GM12878 (cell line): ENCODE measurements around the gene DISC1. TPM values are rescaled to one million over a fixed set of nuclear protein-coding genes. Genes with fewer than 3 reads are reported as not detected.
"Not testable (repeated sequence)": the region's sequence is repeated elsewhere in the genome, so short reads cannot be mapped to it uniquely, and the experiment has no call there.

ENCODE experiments used
- ATAC-seq: fragments of 200-7000 bp; cut with Tn5 transposase; 3 replicates; pipeline ENCODE4 v1.9.1; 2020; ENCODE audit warnings: mild to moderate bottlenecking, moderate library complexity
- BruUV-seq: library from RNA; stranded (reverse); fragments of 400-500 nt; replicated peaks from 2 replicates; lab custom pipeline; 2021; lab: Mats Ljungman, UMichigan
- CTCF ChIA-PET: fragments of 300-600 bp; sonication (Branson Sonifier 250); formaldehyde crosslinking; extraction: SDS; loops from one replicate; lab custom pipeline; 2021; ENCODE audit warnings: inconsistent platforms; lab: Yijun Ruan, JAX
- POLR2A ChIA-PET: fragments of 350-600 bp; formaldehyde crosslinking; extraction: SDS; loops from one replicate; lab custom pipeline; 2021; ENCODE audit warnings: inconsistent platforms; lab: Charles Lee
- RAD21 ChIA-PET: fragments of 300-600 bp; sonication (Branson Sonifier 250); formaldehyde crosslinking; loops from one replicate; lab custom pipeline; 2023; ENCODE audit warnings: antibody characterized with exemption; ENCODE audit not compliant: unreplicated experiment; lab: Charles Lee
- SMC1A ChIA-PET: fragments of 300-600 bp; sonication (Branson Sonifier 250); formaldehyde crosslinking; loops from one replicate; lab custom pipeline; 2023; ENCODE audit not compliant: unreplicated experiment, uncharacterized antibody; lab: Charles Lee
- DNase-seq: peaks from one replicate; pipeline ENCODE4 v3.0.0-alpha.2; 2011; ENCODE audit warnings: low read depth, low spot score
- FAIRE-seq: peaks from 3 replicates; lab custom pipeline; 2011; peaks lifted over from hg19 to GRCh38; lab: Jason Lieb, UNC
- H2AFZ ChIP-seq: 2 replicates; pipeline ENCODE4 v1.6.0; 2011; ENCODE audit warnings: low read depth, low read length, control low read depth; ENCODE audit not compliant: control insufficient read depth
- H3K27ac ChIP-seq: 2 replicates; pipeline ENCODE4 v1.5.1; 2011; ENCODE audit warnings: control low read depth; ENCODE audit not compliant: control insufficient read depth, insufficient read depth
- H3K27me3 ChIP-seq, 2 experiments: replicated peaks in 1 of 2; 2 replicates each; pipeline versions ENCODE4 v1.6.0 to v1.6.1; 2011; ENCODE audit warnings: low read length in 1 of 2; ENCODE audit not compliant: control insufficient read depth in 2 of 2, insufficient read depth in 2 of 2
- H3K36me3 ChIP-seq, 2 experiments: 2 replicates each; pipeline ENCODE4 v1.5.1; 2011; ENCODE audit warnings: low read length in 1 of 2; ENCODE audit not compliant: control insufficient read depth in 2 of 2, insufficient read depth in 2 of 2
- H3K4me1 ChIP-seq: 2 replicates; pipeline ENCODE4 v1.6.1; 2011; ENCODE audit warnings: mild to moderate bottlenecking, low read length, moderate library complexity, mixed read lengths; ENCODE audit not compliant: control insufficient read depth, insufficient read depth
- H3K4me2 ChIP-seq: 2 replicates; pipeline ENCODE4 v1.6.0; 2011; ENCODE audit warnings: control low read depth; ENCODE audit not compliant: control insufficient read depth, insufficient read depth
- H3K4me3 ChIP-seq: fragments of 200-600 bp; sonication (generic); 2 replicates; pipeline ENCODE4 v1.5.1; 2016
- H3K79me2 ChIP-seq: 2 replicates; pipeline ENCODE4 v1.6.0; 2011; ENCODE audit warnings: low read length; ENCODE audit not compliant: control insufficient read depth, insufficient read depth
- H3K9ac ChIP-seq: 2 replicates; pipeline ENCODE4 v1.8.0; 2011; ENCODE audit warnings: low read length, control low read depth, mixed read lengths; ENCODE audit not compliant: control insufficient read depth, insufficient read depth
- H3K9me3 ChIP-seq: replicated peaks from 3 replicates; pipeline ENCODE4 v1.5.1; 2011; ENCODE audit warnings: mild to moderate bottlenecking, low read length; ENCODE audit not compliant: control insufficient read depth, insufficient read depth
- H4K20me1 ChIP-seq: 2 replicates; pipeline ENCODE4 v1.6.0; 2011; ENCODE audit not compliant: control insufficient read depth, insufficient read depth
- MAX ChIP-seq: IDR thresholded peaks from 2 replicates; pipeline ENCODE4 v1.6.1; 2012; ENCODE audit warnings: low read depth, low read length, improper control_type of control experiment
- PAX5 ChIP-seq: IDR thresholded peaks from 2 replicates; pipeline ENCODE4 v1.6.1; 2011; ENCODE audit warnings: low read depth, low read length, borderline replicate concordance
- WGBS: methylation state at CpG from one replicate; pipeline ENCODE4 v1.1.6; 2016; ENCODE audit warnings: low lambda C conversion rate; ENCODE audit not compliant: insufficient replicate concordance, insufficient coverage; ENCODE audit errors: missing lambda C conversion rate; 5-methylcytosine and 5-hydroxymethylcytosine counted together
- in situ Hi-C: fragments of 300-500 bp; cut with MboI; formaldehyde crosslinking; loops from 9 replicates; pipeline ENCODE4 v1.14.3; 2018; ENCODE audit warnings: mixed read lengths
- intact Hi-C: fragments of 100-400 bp; cut with micrococcal nuclease; formaldehyde crosslinking; loops from one replicate; pipeline ENCODE4 v1.14.2; 2022; ENCODE audit not compliant: unreplicated experiment
- polyA plus RNA-seq, 11 experiments: library from polyadenylated mRNA; depleted of rRNA in 4 of 11; unstranded in 6 of 11; stranded (reverse) in 5 of 11; fragments of >200 nt; fragmentation: Nextera tagmentation in 4 of 11; fragmentation: Illumina TruSeq in 1 of 11; extraction: Ambion mirVana in 4 of 11; extraction: Trizol in 1 of 11; gene quantifications; 1 replicate in 1 of 11; 2 replicates in 10 of 11; pipeline versions ENCODE4 v1.2.1 to v1.2.3, GENCODE V29; 2011 to 2016; ENCODE audit warnings: inconsistent platforms in 2 of 11, missing spikeins in 2 of 11, low read depth in 1 of 11
- total RNA-seq, 4 experiments: library from RNA; depleted of rRNA in 3 of 4; stranded (reverse); fragments of >200 nt in 3 of 4; fragmentation: Illumina TruSeq in 1 of 4; extraction: Trizol in 1 of 4; gene quantifications; 2 replicates each; pipeline versions ENCODE4 v1.2.1 to v1.2.3, GENCODE V29; 2013 to 2021

DISC1 gene
- total and polyA plus RNA-seq, 10 of the 15 experiments (the other 5 are each of a cell fraction or from before 2014, with no cell fraction given), result 0.05 to 0.72 (median 0.19) TPM; not detected in 1

- Histone ChIP-seq H3K4me1 (no peaks in the 10 kb centered on the region), H4K20me1 (no peaks in the 10 kb centered on the region), H3K4me2 (no peak overlapping the region), H3K79me2 (no peaks in the 10 kb centered on the region), H3K36me3 (no peaks in the 10 kb centered on the region), H2AFZ (no peak overlapping the region), H3K4me3 (no peak overlapping the region), H3K9ac (no peak overlapping the region), H3K9me3 (no peaks in the 10 kb centered on the region), H3K27me3 (no peaks in the 10 kb centered on the region), H3K27ac (no peak overlapping the region)
- 0% methylated on average over 1 of the region's 1 CpG for WGBS
- in situ Hi-C loops (no loop called here), intact Hi-C loops (no loop called here)
- no peak for FAIRE-seq
- no peak for ATAC-seq
- TF ChIP-seq PAX5 (no peak), MAX (no peak)
- ChIA-PET POLR2A (no interaction called here), RAD21 (no interaction called here), CTCF (no interaction called here), SMC1A (no interaction called here)
- no peak for DNase-seq
- no TSS peak for BruUV-seq
Measured at GRCh38 chr1:231656741-231657140, 30.2 kb downstream of the DISC1 start.

- H3K9ac ChIP-seq, H3K36me3 ChIP-seq, H3K4me1 ChIP-seq, ATAC-seq, in situ Hi-C loops, DNase-seq, BruUV-seq, CTCF ChIA-PET, H3K4me2 ChIP-seq, POLR2A ChIA-PET, H3K27ac ChIP-seq, H3K4me3 ChIP-seq, H2AFZ ChIP-seq, FAIRE-seq, H3K9me3 ChIP-seq, RAD21 ChIA-PET, H3K27me3 ChIP-seq, SMC1A ChIA-PET, intact Hi-C loops, H3K79me2 ChIP-seq, H4K20me1 ChIP-seq: not testable (repeated sequence)
- 88% methylated on average over 1 of the region's 1 CpG for WGBS
Measured at GRCh38 chr1:231658223-231658622, 31.6 kb downstream of the DISC1 start.
